NCI-H1436 (cell line): ENCODE measurements around the gene ACACB.

Experiments
- DNase-seq: peaks from one replicate; lab custom pipeline; 2025; lab: John Stamatoyannopoulos, UW

Gene ACACB

DNA sequence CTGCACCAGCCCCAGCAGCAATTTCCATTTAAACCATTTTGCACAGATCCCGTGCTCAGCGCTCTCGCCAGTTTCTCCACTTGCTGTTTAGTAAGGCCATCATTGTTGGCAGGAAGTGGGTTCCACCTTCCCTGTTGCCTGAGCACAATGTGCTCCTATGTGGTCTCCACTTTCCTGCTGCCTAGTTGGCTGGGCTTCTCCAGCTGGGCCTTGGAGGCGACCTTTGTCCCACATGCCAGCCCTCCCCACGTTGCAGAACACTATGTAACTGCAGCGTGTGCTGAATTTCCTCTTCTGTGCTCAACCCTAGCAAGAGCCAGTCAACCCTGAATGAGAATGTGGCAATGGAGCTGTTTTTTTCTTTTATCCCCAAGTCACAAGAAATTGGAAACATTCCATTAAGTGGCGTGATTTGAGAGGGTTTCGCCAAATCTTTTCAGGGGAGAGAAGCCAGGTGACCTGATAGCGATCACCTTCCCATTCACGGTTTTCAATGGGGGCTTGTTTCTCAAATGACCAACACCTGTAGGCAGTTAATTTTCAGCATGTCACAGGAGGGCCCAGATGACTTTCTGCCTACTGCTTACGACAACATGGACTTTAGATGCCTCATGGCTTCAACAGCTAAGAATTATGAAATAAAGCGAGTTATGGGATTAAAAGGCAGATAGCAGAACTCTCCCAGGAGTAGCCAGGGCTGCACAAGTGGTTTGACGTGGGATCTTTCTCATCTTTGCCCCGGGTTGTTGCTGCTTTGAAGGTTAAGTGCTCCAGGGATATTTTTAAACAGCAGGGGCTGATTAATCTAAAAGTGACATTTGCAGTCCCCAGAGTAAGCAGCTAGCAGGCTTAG lies at the start of gene ACACB:
Gene ACACB (plus strand): TSS at position 830 of the 853 bp plus-strand sequence. CDS start 22,819 bp downstream, outside the sequence.
- no peak for DNase-seq

DNA sequence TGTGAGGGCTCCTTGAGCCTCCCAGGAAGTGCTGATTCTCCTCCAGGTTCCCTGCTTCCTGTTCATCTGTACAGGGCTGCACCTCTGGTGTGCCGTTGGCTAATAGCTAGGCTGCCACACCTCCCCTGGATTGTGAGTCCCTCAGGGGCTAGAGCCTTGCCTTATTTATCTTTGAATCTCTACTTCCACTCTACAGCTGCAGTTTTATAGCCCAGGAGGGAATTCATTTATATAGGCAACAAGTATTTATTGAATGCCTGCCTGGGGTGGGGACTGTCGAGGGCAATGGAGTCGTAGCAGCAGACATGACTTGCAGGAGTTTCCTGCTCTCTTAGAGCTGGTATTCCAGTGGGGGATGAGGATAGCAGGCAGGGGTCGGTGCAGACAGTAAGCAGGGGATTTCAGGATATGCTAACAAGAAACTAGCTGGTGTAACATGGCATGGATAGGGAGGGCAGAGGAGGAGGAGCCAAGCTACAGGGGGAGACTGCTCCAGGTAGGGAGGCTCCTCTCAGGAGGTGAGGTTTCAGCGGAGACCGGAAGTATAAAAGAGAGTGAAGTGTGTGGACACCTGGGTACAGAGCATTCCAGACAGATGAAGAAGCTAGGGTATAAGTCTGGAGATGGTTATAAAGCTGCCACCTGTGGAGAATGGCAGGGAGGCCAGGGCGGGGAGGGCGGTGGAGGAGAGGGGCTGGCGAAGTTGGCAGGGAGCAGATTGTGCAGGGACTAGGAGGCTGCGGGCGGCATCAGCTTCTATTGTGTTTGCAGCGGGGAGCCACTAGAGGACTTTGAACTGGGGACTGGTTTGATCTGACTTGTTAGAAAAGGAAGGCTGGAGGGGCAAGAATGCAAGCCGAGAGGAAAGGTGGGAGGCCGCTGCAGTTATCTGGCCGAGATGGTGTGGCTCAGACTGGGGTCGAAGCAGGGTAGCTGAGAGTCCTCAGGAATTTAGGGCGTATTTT lies 46.8 kb upstream of the ACACB start:
- peak; percentile 85 for DNase-seq

DNA sequence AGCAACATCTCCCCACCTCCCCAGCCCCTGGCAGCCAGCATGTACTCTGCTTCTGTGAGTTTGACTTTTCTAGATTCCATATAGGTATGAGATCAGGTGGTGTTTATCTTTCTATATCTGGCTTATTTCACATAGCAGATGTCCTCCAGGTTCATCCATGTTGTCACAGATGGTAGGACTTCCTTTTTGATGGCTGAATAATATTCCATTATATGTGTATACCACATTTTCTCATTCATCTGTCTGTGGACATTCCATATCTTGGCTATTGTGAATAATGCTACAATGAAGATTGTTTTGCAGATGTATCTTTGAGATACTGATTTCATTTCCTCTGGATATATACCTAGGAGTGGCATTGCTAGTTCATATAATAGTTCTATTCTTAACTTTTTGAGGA lies 41.5 kb upstream of the ACACB start:
- no peak for DNase-seq

DNA sequence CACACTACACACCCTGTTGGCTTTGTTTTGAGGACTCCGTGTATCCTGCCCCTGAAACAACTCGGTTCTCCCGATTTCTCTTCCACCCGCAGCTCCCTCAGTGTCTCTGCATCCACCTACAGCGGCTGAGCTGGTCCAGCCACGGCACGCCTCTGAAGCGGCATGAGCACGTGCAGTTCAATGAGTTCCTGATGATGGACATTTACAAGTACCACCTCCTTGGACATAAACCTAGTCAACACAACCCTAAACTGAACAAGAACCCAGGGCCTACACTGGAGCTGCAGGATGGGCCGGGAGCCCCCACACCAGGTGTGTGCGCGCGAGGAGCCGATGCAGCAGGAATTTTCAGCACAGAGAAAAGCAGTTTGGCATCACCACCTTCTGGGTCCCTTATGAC lies 33.6 kb upstream of the ACACB start:
- DNase-seq: no peak

DNA sequence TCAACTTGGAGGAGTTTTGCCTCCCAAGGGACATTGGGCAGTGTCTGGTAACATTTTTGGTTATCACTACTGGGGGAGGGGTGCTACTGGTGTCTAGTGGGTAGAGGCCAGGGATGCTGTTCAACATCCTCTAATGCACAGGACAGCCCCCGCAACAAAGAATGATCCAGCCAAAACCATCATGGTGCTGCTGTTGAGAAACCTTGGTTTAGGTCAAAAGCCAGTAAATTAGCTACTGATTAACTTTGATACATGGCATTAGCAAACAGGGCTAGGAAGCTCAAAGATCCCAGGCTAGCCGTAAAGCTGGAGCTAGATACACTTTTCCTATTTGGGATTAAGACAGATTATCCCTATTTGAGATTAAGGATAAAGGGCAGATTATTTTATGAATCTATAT lies 32.0 kb upstream of the ACACB start:
- DNase-seq: no peak

DNA sequence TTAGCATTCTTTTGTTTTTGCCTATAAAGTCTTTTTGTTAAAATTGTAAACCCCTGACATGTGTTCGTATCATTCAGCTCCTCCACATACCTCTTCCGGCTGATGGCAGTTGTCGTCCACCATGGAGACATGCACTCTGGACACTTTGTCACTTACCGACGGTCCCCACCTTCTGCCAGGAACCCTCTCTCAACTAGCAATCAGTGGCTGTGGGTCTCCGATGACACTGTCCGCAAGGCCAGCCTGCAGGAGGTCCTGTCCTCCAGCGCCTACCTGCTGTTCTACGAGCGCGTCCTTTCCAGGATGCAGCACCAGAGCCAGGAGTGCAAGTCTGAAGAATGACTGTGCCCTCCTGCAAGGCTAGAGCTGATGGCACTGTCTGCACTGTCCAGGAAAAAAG lies 30.8 kb upstream of the ACACB start:
- DNase-seq: no peak

DNA sequence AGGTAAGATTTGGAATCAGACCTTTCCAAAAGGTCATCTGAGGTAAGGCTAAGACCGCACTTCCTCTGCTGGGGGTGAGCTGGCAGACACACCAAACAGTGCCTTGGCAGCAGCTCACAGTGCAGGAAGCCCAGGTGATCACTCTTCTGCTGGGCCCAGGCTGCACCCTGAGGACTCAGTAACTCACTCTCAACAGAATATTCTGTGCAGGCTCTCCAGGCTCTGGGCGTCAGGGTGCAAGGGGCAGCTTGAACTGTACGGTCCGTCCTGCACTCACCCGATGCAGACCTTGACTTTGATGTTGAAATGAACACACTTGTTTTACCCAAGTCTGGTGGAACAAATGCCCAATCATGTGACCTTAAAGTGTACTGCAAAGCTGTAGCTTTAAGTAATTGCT lies 29.1 kb upstream of the ACACB start:
- DNase-seq: no peak

DNA sequence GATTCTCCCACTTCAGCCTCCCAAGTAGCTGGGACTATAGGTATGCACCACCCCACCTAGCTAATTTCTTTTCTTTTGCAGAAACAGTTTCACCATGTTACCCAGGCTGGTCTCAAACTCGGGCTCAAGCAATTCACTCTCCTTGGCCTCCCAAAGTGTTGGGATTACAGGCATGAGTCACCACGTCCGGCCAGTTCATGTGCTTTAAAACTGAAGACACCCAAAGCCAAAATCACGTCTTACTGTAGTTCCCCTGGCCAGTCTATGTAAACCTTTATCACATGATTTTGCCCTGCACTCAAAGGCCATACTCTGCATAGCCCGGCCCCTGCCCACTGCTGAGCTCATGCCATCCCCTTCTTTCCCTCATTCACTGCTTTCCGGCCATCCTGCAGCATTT lies 27.6 kb upstream of the ACACB start:
- no peak for DNase-seq

DNA sequence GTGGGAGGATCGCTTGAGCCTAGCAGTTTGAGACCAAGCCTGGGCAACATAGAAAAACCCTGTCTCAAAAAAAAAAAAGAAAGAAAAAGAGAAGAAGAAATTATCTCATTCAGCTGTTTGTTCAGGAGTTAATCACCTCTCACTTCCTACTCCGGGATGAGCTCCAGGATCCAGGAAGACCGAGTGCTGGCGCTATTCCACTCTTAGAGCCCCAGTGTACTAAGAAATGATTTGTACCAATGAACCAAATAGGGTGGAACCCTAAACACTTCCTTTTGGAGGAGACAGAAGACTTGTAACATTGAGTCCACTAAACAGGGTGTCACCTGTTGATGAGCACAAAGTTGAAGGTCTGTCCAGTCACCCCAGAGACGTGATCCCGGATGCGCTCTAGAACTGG lies 26.7 kb upstream of the ACACB start:
- no peak for DNase-seq

DNA sequence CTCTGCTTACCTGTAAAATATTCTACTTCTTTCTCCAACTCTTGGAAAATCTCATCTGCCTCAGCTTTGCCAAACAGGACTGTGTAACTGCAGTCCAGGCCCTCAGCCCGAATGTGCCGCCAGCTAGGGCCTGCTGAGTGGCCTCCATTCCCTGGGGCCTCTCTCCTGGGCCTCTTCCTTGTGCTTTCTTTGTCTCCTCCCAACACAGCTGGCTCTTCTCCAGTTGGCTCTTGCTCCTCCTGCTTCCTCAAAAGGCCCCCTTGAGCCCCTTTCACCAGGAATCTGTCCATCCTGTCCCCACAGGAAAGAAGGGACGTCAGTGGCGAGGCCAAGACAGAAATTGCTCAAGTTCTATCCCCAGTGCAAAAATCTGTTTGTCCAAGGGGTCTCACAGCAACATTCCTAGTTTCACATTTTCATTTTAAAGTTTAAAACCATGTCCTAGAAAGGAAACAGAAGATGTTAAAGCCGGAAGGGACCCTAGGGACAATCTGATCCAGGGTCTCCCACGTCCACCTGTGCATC lies 23.8 kb upstream of the ACACB start:
- no peak for DNase-seq

DNA sequence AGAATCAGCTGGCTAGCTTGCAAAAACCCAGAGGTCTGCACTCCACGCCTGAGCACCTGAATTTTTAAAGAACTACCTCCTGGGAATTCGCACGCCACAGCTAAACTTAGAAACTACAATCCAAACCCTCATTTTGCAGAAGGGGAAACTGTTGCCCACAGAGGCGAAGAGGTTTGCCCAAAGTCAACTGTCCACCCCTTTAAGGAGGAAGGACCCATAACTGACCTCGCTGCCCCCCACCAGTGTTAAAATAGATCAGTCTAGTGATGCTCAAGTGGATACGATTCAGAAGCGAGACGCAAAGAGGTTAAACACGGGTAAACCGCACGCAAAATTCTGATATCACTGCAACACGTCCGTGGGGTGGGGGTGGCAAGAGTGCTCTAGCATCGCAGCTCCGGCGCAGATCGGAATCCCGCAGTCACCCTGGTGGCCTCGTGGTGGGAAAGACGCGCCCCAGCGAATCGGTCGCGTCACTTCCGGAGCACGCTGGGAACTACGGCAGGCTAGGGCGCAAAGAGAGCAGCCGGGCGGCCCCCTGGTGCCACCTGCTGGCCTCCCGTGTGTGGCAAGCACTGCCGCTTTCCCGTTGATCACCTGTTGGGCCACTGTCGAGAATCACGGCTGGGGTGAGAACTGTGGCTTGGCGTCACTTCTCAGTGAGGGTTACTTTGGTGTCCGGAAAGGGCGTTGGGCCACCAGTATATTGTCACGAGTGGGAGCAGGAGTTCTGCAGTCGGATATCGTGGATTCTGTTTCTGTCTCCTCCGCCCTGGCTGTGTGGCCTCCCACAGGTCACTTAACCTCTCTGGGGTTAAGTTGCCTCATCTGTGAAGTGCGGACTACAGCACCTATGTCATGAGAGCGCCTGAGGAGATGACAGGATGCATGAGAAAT lies 23.1 kb upstream of the ACACB start, which contains the start of gene ALKBH2:
Gene ALKBH2 (minus strand): TSS at position 451 of the 897 bp plus-strand sequence. CDS start 686 bp downstream, outside the sequence.
- DNase-seq: peak; percentile 90

DNA sequence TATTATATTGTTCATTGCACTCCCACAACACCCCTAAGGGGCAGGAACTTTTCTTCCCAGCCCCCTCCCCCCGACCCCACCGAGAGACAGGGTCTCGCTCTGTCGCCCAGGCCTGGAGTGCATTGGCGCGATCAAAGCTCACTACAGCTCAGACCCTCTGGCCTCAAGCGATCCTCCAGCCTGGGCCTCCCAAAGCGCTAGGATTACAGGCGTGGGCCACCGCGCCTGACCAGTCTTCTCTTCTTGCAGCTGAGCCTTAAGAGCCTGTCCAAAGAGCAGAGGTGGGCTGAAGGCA lies 19.3 kb upstream of the ACACB start:
- no peak for DNase-seq

DNA sequence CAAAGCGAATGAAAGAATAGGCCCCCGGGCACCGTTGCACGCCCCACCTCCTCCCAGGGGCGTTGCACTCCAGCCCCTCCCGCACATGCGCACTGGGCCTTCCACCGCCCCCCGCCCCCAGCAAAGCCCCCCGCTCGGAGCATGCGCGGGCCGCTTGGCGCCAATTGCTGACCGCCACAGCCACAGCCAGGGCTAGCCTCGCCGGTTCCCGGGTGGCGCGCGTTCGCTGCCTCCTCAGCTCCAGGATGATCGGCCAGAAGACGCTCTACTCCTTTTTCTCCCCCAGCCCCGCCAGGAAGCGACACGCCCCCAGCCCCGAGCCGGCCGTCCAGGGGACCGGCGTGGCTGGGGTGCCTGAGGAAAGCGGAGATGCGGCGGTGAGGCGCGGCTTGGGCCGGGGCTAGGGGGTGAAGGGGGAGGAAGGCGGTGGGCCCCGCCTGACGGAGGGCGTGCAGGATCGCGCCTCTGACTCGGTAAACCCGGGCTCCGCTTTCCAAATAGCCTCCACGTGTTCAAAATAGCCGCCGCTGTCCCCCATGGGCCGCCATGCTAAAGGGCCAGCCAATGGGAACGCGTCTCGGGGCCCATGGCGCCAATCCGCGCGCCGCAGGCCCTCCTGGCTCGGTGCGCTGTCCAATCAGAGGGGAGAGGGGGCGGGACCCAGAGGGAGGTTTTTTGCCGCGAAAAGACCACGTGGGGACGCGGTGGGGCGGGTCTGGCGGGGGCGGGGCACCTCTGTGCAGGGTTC lies 18.8 kb upstream of the ACACB start, which contains the start of gene UNG:
Gene UNG (plus strand): TSS at position 163 of the 748 bp plus-strand sequence. CDS start 83 bp downstream, at position 246.
- peak; percentile 95 for DNase-seq

DNA sequence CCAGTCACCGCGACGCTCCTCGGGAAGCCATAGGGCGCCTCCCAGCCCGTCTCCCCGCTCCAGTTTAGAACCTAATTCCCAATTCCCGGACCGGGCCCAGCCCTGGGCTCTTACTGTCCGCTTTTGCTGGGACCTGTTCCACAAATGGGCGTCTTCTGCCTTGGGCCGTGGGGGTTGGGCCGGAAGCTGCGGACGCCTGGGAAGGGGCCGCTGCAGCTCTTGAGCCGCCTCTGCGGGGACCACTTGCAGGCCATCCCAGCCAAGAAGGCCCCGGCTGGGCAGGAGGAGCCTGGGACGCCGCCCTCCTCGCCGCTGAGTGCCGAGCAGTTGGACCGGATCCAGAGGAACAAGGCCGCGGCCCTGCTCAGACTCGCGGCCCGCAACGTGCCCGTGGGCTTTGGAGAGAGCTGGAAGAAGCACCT lies 18.2 kb upstream of the ACACB start:
- DNase-seq: peak; percentile 32

DNA sequence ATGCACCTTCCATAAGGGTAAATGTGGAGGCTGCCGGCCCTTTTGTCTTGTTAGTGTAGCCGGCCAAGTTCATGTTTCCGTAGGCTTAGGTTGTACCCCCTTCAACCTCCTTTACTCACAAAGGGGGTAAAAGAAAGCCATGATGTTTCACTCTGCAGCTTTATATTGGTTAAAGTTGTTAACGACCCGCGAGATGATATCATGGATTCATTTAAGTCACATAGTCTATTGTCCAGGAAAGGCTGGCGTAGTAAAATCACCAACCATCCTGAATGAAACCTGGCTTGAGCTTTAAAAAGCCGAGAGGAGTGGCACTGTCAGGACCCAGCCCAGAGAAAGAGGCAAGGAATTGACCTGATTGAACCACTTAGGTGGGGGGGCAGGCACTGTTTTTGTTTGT lies 17.7 kb upstream of the ACACB start:
- DNase-seq: no peak

DNA sequence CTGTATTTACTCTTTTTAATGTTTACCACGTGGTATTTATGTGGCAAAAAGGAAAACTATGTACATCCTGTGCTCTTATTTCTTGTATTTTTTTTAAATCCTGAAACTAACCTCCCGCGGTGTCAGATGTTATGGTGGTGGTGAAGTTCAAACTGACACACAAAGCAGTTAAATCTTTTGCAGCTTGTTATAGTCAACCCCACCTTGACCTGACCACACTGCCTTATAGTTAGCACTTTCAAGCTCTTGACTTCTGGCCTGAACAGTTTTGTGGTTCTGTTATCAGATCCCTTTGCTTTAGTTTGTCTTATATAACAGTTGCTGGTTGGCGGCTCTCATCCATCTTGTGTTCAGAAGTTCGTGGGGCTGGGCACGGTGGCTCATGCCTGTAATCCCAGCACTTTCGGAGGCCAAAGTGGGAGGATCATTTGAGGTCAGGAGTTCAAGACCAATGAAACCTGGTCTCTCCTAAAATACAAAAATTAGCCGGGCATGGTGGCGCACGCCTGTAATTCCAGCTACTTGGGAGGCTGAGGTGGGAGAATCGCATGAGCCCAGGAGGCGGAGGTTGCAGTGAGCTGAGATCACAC lies 16.9 kb upstream of the ACACB start:
- DNase-seq: no peak

DNA sequence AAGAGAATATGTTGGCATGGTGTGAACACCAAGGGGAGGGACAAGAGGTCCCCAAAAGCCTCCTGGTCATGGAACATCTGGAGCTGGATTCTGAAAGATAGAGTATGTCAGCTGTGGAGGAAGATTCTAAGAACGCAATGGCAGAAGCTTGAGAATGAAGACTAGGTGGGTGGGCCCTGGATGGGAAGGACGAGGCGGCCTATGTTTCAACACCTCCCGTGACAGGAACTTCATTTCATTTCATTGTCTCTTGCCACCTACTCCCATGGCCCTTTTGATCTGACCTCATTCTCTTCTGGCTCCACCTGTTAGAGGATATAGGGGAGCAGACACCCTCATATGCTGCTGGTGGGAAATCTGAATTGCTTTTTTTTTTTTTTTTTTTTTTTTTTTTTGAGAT lies 15.6 kb upstream of the ACACB start:
- DNase-seq: no peak

DNA sequence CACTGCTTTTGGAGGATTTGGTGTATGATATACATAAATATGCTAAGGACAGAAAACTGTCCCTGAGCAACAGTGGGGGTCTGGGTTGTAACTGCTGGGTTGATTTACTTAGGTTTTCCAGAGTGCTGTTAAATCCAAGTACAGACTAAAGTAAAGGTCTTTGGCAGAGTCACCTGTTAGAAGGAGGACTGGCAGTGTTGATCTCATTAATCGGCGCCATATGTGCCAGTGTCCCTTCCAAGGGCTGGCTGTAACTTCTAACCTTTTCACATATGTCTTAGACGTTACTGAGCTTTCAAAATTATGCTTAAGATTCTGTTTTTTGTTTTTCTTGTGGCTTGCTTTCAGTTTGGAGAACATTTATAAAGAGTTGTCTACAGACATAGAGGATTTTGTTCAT lies 13.9 kb upstream of the ACACB start:
- no peak for DNase-seq

DNA sequence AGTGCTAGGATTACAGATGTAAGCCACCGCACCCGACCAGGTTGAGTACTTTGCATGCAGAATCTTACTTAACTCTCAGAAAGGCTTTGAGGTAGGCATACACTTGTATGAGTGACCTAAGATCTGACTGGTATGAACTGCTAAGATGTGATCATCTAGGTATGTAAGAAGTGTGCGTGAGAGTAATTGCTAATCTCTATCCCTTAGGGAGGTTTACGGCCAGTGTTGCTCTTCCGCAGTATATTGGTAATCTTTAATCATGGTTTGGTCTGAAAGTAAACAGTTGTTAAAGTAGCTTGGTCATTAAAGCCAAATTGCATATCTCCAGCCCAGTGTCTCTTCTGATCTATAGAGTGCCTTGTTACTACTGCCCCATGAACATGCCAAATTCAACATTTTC lies 11.2 kb upstream of the ACACB start:
- DNase-seq: no peak

DNA sequence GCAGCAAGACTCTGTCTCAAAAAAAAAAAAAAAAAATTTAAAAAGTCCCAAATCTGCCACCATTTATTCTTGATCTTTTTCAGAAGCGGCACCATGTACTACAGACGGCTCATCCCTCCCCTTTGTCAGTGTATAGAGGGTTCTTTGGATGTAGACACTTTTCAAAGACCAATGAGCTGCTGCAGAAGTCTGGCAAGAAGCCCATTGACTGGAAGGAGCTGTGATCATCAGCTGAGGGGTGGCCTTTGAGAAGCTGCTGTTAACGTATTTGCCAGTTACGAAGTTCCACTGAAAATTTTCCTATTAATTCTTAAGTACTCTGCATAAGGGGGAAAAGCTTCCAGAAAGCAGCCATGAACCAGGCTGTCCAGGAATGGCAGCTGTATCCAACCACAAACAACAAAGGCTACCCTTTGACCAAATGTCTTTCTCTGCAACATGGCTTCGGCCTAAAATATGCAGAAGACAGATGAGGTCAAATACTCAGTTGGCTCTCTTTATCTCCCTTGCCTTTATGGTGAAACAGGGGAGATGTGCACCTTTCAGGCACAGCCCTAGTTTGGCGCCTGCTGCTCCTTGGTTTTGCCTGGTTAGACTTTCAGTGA lies 6.5 kb upstream of the ACACB start:
- no peak for DNase-seq
